T-helper 22 cell (primary cell): ENCODE measurements around the gene KATNAL1.
"Not testable (repeated sequence)": the region's sequence is repeated elsewhere in the genome, so short reads cannot be mapped to it uniquely, and the experiment has no call there.

Experiments used
- DNase-seq: peaks from one replicate; pipeline ENCODE4 v3.0.0-alpha.2; 2020; ENCODE audit warnings: low read depth

The KATNAL1 gene

GRCh38 chr13:30292325-30292724 lies 15.0 kb downstream of the KATNAL1 start:
- no peak for DNase-seq

DNA sequence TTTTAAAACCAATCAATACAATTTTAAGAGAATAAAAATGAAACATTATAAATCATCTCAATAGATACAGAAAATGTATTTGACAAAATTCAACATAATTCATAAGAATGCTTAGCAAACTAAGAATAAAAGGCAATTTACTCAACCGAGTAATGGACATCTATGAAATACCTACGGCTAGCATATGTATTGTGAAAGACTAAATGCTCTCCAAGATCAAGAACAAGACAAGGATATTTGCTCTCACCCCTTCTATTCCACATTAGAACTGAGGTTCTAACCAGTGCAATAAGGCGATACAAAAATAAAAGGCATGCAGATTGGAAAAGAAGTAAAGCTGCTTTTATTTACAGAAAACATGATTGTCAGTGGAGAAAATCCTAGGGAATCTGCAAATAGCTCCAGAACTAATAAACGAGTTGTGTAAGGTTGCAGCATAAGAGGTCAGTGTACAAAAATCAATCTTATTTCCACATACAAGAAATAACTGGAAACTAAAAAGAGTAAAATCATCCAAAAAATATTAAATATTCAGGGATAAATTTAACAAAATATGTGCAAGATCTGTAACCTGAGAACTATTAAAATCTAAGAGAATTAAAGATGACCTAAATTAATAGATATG lies 16.4 kb downstream of the KATNAL1 start:
- DNase-seq = no peak

- no peak for DNase-seq
These were observed 17.8 kb downstream of the KATNAL1 start for GRCh38 chr13:30289533-30289932.

DNA sequence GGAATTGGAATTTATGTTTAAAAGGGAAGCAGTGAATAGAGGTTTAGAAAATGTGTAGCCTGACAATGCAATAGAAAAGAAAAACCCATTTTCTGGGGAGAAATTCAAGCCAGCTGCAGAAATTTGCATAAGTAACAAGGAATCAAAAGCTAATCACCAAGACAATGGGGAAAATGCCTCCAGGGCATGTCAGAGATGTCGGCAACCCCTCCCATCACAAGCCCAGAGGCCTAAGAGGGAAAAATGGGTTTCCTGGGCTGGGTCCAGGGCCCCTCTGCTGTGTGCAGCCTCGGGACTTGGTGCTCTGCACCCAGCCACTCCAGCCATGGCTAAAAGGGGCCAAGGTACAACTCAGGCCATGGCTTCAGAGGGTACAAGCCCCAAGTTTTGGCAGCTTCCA lies 21.3 kb downstream of the KATNAL1 start:
- DNase-seq = not testable (repeated sequence)

DNA sequence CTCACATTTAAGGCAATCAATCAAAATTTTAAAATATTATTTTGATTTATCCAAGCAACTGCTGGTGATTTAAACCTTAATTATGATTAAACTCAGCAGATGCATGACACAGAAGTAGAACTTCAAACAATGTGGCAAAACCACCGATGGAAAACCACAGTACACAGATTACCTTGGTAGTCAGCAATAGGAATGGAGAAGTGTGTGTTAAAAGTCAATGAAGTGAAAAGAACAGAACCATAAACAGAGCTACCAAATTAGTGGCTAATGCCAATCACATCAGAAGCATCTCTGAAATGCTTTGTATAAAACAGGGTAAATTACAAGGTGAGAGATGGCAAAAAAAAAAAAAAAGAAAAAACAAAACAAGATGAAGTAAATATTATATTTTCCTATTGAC lies 31.2 kb downstream of the KATNAL1 start:
- no peak for DNase-seq

DNA sequence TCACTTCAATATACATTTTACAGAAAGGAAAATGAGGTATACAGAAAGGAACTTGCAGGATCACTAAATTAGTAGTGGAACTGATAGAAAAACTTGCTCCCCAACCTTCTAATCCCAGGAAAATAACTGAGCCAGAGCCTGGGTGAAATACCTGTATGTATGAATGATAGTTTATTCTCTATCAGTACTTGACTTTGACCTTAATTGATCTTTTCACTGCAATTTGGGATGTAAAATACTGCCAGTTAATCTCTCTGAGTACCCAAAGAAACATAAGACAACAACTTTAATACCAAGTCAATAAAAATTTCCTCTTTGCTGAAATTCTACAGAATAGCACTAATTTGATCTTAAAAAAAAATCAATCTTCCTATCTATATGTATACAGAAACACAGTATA lies 33.3 kb downstream of the KATNAL1 start:
- DNase-seq = no peak

GRCh38 chr13:30270035-30270434 lies 37.3 kb downstream of the KATNAL1 start:
- DNase-seq = not testable (repeated sequence)

DNA sequence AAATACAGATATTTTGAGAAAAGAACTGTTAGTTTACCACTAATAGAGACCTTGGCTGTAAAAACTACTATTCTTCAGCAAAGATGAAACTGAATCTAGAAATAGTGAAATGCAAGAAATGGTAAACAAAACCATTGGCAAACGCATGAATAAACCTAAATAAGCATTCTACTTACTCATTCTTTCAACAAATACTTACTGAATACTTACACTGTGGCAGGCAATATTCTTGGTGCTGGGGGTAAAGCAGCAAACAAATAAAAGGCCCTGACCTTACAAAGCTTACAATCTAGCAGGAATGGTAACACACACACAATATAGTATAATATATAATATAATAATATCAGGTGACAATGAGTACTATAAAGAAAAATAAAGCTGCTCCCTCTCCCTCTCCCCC lies 38.7 kb downstream of the KATNAL1 start:
- DNase-seq = no peak

- no peak for DNase-seq
These were observed 40.6 kb downstream of the KATNAL1 start for GRCh38 chr13:30266756-30267155.

- not testable (repeated sequence) for DNase-seq
These were observed 48.1 kb downstream of the KATNAL1 start for GRCh38 chr13:30259149-30259733.

DNA sequence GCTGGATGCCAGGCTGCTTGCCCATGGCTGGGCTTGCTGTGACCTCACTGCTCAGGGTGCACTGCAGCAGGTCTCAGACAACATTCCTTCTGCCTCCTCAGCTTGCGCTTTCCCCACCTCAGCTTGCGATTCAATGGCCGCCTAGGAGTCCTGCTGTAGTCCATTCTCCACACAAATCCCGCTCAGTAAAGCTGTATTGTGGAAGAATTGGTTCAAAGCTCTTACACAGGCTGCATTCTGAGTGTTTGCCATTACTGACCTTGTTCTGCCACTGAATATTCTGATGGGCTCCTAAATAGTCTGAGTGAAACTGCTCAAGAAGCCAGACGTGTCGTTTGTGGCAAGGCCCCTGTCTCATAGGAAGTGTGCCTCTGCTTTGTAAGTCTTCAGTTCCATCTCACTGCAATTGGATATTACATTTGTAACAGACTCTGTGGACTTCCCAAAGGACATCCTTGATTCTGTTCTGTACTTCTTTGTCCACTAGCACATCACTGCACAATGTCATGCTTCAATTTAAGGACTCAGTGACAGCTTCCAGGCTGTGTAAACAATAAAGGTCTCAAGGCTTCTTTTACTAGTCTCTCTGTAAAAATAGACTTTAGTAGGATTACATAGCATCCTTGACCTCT lies 49.8 kb downstream of the KATNAL1 start:
- no peak for DNase-seq

DNA sequence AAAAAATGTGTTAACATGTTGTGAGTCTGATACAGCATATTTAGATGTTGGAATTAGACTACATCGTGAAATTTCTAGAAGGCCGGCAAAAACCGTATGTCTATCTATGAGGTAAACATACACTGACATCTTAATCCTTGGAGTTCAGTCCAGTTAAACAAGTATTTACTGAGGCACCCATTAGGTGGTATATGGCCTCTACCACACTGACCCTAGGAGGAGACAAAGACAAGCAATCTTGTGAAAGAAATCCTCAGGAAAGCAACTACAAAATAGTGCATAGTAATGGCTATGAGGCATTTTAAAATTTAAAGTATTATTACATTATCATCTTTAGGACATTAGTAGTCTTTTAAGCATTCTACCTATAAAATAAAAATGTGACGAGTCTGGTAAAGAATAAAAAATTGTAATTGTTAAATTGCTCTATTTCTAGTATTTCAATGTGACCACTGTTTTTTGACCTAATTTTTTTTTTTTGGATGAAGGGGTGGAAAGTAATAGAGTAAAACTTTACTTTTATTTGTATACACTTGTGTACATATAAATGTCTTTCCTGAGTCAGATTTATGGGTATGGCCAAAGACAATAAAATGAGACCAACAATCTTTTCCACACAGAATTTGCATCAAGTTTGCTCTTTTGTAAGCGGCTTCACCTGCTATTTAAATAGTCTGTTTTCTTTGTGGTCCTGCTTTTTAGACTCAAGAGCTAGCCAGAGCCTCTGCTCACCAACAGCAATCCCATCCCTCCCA lies 50.5 kb downstream of the KATNAL1 start:
- DNase-seq = no peak

DNA sequence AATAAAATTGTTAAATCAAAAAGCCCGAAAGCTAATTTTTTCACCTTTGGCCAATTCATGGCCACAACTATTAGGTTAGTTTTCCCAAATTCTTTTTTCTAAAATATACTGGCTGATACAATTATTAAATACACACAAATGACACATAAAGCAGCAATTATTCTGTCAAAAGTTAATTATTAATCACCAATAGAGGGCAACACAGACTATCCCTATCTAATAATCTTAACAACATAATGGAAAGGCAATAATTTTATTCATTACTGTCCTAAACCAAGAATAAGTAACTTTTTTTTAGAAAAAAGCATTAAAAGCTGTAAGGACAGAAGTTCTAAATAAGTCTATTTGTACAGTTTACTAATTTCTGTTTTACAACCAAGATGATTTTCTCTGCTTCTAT lies 51.7 kb downstream of the KATNAL1 start:
- no peak for DNase-seq

GRCh38 chr13:30253830-30254229 lies 53.5 kb downstream of the KATNAL1 start:
- DNase-seq = no peak

- DNase-seq = no peak
These were observed 59.9 kb downstream of the KATNAL1 start for GRCh38 chr13:30247406-30247805.

DNA sequence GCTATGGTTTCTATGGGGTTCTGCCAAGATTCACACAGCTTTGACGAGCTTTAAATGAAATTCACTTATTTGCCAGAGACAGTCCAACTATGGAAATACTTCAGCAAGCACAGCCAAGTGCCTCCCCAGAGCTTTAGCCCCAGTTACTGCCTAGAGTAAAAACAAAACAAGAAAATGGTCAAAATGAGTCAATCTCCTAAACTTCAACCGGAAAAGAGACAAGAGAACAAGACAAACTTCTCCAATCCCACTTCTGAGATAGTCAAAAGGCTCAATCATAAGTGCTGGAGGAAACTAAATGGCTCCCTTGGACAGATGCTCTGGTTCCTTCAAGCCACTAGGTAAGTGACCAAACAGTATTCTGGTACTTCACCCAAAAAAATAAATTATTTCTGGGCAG lies 65.8 kb downstream of the KATNAL1 start:
- no peak for DNase-seq

DNA sequence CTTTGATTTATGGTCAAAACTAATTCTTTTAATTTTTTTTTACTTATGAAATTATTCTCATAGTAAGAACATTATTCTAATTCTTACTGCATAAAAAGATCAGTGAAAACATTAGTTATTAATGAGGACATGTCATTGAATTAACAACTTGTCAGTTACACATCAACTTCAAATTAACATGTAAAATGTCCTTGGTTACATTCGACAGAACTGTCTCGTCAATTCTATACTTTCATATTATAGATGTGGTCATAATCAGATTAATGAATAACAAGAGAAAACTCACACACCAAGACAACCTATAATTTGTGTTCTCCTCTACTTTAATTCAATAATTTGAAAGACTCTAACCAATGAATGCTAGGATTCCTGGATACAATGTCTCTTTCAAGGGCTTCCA lies 66.7 kb downstream of the KATNAL1 start:
- no peak for DNase-seq

DNA sequence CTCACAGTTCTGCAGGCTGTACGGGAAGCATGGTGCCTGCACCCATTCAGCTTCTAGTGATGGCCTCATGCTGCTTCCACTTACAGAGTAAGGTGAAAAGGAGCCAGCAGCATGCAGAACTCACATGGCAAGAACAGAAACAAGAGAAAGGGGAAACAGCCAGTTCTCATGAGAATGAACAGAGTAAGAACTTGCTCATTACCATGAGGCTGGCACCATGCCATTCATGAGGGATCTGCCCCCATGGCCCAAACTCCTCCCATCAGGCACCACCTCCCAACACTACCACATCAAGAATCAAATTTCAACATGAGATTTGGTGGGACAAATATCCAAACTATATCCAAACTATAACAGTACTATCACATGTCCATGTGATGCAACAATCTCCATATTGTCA lies 72.1 kb downstream of the KATNAL1 start:
- no peak for DNase-seq

GRCh38 chr13:30234619-30235162 lies 72.7 kb downstream of the KATNAL1 start:
- DNase-seq = no peak

GRCh38 chr13:30224732-30225131 lies 82.6 kb downstream of the KATNAL1 start:
- DNase-seq = no peak

GRCh38 chr13:30222254-30222653 lies 85.1 kb downstream of the KATNAL1 start:
- no peak for DNase-seq

DNA sequence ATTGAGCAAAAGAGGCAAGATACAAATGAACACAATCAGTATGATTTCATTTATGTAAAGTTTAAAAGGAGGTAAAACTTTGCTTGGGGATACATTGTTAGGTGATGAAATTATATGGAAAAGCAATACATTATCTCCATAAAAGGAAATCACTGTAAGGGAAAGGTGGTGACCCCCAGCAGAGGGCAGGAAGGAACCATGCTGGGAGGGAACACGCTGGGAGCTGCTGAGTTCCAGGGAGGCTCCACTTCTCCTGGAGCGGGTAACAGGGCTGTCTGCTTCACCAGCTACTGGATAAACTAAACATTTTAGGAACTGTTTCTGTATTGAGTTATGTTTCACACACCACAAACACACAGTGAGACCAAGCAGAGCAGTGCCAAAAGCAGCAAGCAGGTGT lies 91.2 kb downstream of the KATNAL1 start:
- no peak for DNase-seq

GRCh38 chr13:30212256-30212655 lies 95.1 kb downstream of the KATNAL1 start:
- DNase-seq = no peak
